ENCODE measurements around the gene TEX261.

The TEX261 gene

DNA sequence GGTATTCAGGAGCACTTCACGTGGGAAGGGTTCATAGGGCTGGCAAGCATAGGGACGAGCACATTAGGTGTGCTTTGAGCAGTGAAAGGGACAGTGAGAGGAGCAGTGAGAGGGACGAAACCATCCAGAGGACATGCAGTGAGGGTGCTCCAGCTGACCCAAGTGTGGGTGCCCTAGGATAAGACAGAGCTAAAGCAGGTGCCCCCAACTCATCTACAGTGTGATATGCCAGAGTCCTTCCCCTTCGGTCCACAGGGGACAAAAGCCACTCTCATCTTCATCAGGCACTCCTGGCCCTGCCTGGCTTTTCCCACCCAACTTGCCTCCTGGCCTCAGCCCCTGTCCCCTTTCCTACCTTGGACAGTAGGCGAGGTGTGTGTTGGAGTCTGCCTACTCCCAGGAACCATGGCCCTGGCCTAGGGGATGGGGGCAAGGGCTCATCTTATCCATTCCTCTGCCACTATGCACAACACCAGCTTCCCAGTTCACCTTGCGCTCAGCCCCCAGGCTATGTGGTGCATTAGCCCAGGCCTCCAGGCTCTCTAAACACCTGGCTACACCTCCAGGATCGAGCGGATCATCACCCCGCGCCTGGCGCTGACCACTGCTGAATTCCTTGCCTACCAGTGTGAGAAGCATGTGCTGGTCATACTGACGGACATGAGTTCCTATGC is 32.3 kb downstream of the TEX261 start:
- Histone ChIP-seq H3K27ac (no peak overlapping the region), H3K4me3 (no peak overlapping the region)

DNA sequence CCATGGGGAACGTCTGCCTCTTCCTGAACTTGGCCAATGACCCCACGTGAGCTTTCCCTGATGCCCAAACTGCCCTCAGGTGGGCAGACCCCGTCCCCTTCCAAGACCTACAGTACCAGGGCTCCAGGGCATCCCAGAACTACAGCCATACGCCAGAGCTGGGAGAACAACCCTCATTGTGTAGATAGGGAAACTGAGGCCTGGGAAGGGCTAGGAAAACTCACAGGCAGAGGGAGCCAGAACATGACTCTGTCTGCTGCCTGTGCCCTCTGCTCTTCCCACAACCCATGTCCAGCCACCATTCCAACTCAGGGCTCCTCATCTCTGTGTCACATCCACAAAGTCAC is 33.1 kb downstream of the TEX261 start:
- Histone ChIP-seq H3K4me3 (no peak overlapping the region), H3K27ac (no peak overlapping the region)

DNA sequence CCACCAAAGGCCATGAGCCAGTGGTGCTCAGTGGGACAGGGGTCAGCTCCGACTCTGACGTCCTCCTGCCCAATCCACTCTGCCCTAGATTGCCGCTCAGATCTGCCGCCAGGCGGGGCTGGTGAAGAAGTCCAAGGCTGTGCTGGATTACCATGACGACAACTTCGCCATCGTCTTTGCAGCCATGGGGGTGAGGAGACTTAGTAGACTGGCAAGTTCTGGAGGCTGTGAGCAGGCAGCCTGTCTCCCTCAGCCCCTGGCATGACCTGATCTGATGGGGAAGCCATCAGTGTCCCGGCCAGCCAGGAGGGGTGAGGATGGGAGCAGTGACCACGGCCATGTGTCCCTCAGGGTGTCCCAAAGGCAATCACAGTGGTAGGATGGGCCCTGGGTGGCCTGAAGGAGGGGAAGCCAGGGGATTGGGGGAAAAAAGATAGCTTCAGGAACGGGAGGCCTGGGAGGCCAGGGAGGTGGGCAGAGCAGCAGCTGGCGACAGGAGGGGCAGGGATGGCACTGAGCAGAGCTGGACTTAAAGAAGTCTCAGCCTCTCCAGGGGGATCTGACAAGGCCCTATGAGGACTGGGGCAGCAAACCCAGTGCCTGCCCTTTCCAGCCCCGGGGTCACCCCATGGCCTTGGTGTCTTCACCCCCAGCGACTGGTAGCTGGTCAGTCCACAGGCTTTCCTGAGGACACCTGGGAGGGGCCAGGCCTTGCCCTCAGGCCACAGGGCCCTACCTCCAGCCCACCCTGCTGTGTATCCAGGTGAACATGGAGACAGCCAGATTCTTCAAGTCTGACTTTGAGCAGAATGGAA is 33.6 kb downstream of the TEX261 start:
- H3K4me3 ChIP-seq, result no peak overlapping the region

DNA sequence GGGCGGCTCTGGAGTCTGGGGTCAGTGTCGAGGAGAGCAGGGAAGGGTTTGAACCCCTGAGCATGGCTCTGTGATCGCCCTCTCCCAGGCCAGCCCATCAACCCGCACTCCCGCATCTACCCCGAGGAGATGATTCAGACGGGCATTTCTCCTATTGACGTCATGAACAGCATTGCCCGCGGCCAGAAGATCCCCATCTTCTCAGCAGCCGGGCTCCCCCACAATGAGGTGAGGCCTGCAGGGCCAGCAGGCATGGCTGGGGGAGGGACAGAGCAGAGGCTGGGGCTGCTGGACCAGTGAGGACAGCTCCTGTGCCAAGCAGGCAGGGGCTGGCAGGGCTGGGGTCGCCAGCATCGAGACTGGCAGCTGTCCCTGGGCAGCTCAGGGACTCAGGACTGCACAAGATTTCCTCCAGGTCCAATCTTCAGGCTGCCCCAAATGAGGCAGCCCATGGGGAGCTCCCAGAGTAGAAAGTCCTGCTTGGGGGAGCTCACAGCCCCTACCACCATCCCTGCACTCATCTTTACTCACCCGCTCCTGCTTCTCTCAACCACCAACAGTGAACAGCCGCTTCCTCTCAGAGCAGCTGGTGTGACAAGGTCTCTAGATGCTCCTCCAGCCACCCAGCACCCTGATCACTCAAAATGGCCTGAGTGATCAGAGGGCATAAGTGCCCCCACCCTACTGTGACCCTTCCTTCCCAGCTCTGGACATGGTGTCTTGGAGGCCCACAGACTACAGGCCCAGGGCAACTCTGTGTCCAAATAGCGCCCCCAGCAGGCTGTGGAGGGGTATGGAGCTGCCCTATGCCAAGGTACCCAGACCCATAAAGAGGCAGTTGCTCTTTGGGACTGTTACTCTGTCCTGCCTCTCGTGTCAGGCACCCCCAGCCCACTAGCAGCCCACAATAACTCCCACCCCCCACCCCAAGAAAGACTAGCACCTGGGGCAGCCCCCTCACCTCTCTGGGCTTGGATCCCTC is 34.5 kb downstream of the TEX261 start:
- no peak overlapping the region for H3K27ac ChIP-seq
- no peak overlapping the region for H3K4me3 ChIP-seq

More for the DNA sequence above, 33.6 kb downstream of the TEX261 start:
- H3K27ac ChIP-seq, result no peak overlapping the region

DNA sequence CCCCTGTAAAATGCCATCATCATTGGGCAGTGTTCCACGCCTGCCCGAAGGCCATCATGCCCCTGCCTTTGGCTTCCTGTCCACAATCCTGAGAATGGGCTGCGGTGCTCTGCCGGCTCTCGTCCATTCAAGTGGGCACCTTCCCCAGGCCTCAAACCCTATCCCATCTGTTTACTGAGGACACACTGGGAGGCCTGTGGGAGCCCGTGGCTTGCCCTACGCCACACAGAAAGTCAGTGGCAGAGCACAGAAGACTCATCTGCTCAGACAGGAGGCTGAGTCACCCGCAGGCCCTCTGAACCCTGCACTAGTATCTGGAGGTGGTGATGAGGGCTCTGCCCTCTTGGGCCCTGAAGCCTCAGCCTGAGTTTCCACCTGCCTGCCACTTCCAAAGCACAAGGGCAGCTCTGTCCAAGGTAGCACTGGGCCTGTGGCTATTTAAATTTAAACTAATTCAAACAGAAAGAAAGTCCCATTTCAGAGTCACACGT is 35.4 kb downstream of the TEX261 start:
- Histone ChIP-seq H3K27ac (no peak overlapping the region), H3K4me3 (no peak overlapping the region)

DNA sequence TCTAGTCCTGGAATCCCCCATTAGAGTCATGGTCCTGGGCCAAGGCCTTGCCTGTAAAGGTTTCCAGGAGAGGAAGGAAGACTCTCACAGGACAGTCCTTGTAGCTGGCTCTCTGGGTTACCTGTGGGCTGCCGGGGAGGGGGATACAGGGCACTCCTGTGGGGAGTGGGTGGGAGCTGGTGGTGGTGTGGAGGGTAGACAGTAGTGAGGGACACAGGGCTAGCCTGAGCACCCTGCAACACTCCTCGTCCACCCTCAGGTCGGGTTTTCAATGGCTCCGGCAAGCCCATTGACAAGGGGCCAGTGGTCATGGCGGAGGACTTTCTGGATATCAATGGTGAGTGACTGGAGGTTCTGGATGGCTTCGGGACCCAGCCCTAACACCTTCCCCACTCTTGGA is 35.9 kb downstream of the TEX261 start:
- Histone ChIP-seq H3K27ac (no peak overlapping the region), H3K4me3 (no peak overlapping the region)

DNA sequence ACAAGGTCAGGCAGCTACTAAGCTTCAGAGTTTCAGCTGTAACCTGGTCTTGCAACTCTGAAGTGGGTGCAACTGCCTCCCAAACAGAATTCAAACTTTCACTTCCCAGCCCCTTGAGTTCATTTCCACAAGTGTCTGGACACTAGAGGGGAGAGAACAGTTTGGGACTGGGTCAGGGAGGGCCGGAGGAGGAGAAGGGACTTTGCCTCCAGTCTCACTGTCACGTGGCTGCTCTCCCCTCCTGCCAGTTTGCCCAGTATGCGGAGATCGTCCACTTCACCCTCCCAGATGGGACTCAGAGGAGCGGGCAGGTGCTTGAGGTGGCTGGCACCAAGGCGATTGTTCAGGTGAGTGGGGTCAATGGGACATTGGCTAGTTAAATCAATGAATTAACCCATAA is 36.9 kb downstream of the TEX261 start:
- Histone ChIP-seq H3K27ac (no peak overlapping the region), H3K4me3 (no peak overlapping the region)

DNA sequence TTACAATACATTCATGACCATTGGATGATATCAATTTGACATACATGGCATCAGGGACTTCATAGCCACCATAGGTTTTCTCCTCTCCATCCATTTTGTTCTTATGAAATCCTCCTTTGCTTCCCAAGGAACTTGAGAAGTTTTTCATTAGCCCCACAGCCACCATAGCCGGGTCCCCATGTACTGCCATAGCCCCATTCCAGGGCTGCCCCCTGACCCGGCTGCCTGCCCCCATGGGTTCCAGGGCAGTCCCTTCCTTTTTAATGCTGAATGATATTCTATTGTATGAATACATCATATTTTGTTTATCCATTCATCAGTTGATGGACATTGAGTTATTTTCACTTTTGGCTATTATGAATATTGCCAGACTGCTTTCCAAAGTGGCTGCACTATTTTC is 38.5 kb downstream of the TEX261 start:
- Histone ChIP-seq H3K4me3 (no peak overlapping the region), H3K27ac (no peak overlapping the region)

DNA sequence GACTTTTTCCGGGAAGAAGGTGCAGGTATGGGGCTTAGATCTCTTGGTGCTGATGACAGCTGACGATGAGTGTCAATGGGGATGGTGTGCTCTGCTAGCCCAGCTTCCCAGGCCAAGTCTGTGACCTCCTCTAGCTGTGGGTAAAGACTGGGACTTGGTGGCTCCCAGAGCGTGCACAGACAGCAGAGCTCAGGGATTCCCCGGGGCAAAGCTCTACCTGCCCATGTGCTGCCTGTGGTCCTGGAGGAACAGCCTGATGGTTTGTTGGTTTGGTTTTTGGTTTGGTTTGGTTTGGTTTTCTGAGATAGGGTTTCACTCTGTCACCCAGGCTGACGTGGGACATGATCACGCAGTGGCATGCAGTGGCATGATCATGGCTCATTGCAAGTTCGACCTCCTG is 39.8 kb downstream of the TEX261 start:
- H3K4me3 ChIP-seq, result no peak overlapping the region
- no peak overlapping the region for H3K27ac ChIP-seq

DNA sequence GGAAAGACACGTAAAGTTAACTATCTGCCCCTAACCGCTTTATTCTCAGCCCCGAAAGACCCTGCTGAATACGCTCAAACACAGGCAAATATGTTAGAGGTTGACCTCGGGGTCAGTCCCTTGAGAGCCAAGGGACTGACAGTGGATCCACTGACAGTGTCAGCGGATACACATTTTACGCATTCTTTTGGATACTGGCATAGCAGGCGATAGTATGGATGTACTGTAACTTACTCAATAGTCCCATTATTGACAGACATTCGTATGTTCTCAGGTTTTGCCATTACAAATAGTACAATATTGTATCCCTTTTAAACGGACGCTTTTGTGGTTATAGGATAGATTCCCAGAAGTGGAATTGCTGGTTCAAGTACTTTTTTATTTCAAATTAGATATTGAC is 45.6 kb downstream of the TEX261 start:
- H3K4me3 ChIP-seq, result no peak overlapping the region
- no peak overlapping the region for H3K27ac ChIP-seq

DNA sequence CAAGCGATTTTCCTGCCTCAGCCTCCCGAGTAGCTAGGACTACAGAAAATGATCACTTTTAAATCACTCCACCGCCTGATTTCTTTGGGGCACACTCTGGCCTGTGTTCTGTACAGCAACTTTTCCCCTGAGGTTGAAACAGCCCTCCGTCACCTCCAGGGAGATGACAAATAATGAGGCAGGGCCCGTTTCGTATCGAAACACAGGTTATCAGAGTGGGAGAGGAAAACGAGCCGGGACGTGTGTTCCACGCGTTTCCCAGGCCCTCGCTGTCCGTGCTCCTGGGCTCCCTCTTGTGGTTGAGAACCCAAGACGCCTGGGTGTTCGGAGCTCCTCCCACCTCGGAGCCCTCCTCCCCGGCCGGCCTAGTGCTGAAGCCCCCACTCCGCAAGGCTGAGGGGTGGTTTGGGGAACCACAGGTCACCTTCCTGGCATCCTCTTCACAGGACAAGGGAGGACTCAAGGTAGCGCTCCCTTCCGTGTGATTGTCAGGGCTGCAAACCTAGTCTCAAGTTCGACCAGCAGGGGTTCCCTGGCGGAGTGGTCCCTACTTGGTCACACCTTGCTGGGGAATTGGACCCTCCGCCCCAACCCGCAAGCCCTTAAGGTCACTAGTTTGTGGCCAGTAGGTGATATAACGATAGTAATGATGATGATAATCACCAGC is 46.2 kb downstream of the TEX261 start:
- Histone ChIP-seq H3K27ac (no peak overlapping the region), H3K4me3 (peak overlapping the region in 2 of 7 experiments; percentile 13 to 24)

DNA sequence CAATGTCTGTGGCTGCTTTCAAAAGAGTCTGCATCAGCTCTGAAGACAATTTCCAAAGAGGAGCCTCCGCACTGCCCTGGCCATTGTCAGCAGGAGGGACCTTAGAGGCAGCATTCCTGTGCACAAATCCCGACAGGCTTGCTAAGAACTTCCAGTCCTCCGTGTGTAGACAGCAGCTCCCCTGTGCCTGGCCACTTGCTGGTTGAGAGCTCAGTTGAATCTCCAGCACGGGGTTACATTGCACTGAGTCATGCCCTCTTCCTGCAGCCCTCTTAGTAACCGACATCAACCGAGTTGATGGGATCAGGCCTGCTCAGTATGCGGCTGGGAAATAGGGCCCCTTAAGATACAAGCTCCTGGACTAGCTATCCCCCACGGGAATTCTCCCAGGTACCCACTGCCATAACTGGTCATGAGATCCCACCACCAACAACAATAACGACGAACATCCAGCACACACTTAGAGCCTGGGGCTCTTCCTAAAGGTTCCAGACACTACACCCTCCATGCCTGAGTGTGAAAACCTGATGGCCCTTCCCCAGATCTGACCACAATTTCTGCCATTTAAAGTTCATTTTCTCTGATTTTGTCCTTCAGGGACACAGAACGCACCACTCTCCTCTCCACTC is 47.0 kb downstream of the TEX261 start:
- Histone ChIP-seq H3K4me3 (peak overlapping the region in 1 of 7 experiments; percentile 13), H3K27ac (no peak overlapping the region)

DNA sequence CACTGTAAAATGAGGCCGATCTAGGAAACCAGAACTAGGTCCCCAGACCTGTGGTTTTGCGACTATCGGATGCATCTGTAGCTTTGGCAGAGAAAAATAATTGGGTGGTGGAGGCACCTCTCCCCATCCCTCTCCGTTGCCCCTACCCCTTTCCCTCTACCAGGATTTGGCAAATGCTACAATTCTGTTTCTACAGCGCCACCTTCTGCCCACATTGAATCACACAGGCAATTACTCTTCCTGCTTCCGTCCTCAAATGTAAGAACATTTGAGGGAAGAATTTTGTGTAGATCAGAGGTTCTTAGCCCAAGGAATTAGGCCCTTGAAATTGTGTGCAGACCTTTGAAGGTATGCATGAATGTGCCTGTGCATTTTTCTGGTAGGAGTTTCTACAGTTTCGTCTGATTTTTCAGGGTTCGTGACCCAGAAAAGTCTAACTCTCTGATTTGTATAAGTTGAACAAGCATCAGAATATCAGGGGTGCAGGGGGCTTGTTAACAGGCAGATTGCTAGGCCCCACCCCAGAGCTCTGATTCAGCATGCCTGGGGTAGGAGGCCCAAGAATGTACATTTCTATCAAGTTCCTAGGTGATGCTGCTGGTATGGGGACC is 47.7 kb downstream of the TEX261 start:
- Histone ChIP-seq H3K27ac (no peak overlapping the region), H3K4me3 (no peak overlapping the region)

DNA sequence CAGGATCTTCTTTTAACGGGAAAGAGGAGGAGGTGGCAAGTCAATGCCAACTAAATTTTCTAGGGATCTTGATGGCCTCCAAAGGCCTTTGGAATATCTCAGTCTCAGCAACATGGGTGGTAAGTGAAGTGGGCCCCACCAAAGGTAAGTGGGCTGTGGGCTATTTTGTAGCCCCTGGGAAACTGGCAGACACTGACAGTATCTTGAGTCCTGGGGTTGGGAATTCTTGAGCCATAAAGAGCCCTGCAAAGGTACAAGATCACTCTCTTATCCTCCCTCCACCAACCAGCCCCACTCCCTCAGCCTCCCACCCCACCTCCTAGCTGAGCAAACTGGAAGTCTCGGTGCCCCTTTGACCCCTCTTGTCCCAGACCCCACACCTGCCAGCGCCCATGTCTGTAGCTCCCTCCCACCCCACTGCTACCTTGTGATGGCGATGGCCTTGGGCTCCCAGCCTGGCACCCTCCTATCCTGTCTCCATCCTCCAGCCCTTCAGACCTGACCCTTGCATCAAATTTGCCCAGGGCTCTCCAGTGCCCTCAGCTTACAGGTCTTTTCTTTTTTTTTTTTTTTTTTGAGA is 50.5 kb downstream of the TEX261 start:
- Histone ChIP-seq H3K27ac (no peak overlapping the region), H3K4me3 (no peak overlapping the region)

DNA sequence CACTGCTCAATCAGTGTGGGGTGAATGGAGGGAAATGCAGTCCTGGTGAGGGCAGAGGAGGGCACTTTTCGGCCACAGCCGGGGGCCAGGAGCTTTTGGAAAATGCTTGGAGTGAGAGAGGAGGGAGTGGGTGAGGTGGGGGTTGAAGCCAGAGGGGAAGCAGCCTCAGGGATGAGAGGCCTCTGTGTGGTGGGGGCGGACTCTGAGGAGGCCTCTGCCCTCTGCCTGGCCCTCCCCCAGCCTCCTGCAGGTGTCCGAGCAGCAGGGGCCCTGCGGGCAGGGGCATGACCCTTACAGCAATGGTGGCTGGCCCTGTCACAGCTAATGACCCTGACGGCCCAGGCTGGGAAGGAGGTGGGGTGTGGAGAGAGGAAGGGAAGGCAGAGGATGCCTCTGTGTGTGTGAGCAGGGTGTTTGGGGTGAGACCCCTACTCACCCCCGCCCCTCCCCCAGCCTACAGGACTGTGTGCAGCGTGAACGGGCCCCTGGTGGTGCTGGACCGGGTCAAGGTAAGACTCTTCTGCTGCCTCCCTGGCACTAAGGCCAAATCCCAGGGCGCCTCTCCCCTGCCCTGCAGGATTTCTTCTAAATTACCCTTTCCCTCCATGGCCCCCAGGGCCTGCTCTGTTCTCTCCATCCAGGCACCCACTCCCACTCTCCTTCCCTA is 51.3 kb downstream of the TEX261 start:
- no peak overlapping the region for H3K27ac ChIP-seq
- no peak overlapping the region for H3K4me3 ChIP-seq

DNA sequence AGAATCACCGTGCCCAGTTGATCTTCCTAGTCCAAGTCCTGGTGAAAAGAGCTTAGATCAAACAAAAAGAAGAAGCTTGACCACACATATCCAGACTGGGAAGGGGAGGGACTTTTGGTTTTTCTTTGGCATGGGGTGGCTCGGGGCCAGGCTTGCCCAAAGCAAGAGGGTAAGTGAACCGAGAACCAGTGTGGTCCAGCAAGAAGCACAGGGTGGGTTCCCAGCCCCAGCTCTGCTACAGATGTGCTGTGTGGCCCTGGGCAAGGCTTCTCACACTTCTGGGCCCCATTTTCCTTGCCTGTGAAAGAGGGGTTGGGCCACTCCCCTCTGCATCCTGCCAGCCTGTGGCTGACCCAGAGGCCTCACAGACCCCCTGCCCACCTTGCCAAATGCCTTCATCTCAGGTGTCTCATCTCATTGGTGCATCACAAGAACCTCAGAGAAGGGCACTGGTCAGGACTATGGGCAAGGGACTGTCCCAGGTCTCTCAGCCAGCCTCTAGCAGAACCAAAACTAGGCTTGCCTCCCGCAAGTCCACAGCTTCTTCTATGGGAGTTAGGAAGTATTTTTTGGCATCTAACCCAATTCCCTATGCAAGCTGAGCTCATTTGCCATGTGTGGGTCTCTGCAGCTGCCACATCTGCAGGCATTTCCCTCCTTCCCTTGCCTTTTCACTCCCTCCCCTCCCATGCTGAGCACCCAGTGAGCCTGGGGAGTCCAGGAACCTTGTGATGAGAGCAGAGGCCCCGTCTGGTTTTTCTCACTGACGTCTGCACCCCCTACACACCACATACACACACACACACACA is 52.1 kb downstream of the TEX261 start:
- no peak overlapping the region for H3K27ac ChIP-seq
- H3K4me3 ChIP-seq, result no peak overlapping the region

DNA sequence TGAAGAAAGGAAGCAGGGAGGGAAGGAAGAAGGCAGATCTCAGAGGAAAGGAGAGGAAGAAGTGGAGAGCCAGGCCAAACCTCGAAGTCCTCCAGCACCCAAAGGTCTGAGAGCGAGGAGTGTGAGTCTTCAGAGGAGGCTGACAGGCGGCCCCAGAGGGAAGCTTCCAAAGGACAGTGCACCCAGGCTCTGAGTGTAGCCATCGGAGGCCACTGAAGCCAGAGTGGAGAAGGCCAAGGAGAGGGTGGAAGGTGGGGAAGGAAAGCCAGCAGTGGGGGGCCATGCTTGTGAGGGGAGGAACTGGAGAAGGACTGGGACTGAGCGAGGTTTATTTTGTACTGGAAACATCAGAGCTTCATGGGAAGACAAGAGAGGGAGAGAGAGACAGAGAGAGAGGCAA is 53.0 kb downstream of the TEX261 start:
- no peak overlapping the region for H3K4me3 ChIP-seq
- no peak overlapping the region for H3K27ac ChIP-seq
